ENCODE results near the gene FAM135A. TPM values are rescaled to one million over a fixed set of nuclear protein-coding genes. Genes with fewer than 3 reads are reported as not detected.
"Not testable (repeated sequence)": the region's sequence is repeated elsewhere in the genome, so short reads cannot be mapped to it uniquely, and the experiment has no call there.

FAM135A gene
- total and polyA plus RNA-seq, 2 donors (not counting 1 experiment from before 2014, with no cell fraction given): 3.9 to 30.6 TPM

DNA sequence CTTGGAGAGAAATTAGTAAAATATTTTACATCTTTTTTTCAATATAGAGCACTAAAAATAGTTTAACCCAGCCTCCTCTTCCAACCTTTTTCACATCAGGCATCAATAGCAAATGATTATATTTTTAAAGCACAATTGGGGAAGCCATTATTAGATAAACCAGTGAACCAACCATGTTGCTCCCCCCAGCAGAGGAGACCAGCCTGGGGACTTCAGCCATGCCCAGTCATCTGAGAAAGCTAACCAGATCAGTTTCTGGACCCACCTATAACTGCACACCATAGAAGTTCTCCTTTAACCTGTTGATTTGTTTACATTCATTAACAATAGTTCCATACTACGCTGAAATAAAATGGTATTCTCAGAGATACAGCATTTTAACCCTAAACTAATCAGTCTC is 139.7 kb downstream of the FAM135A start:
- POLR2A ChIA-PET: no interaction called here
- no peak overlapping the region for H3K4me3 ChIP-seq (ENCODE audit: control extremely low read depth in 1 of 5, extremely low read depth in 1 of 5, insufficient read depth in 1 of 5, low read depth in 2 of 5, low read length in 4 of 5)
- no peaks in the 10 kb centered on the region for H3K4me1 ChIP-seq (ENCODE audit: control insufficient read depth in 2 of 2, insufficient read depth in 2 of 2, low read length in 2 of 2)
- no peaks in the 10 kb centered on the region for H3K36me3 ChIP-seq (replicated peaks in 1 of 2; ENCODE audit: control extremely low read depth in 1 of 2, control insufficient read depth in 1 of 2, extremely low read depth in 1 of 2, insufficient read depth in 2 of 2, low read length in 1 of 2)
- Mint-ChIP-seq H3K4me1 (no peaks in the 10 kb centered on the region), H3K27me3 (no peaks in the 10 kb centered on the region), H3K27ac (no peak overlapping the region), H3K4me3 (no peak overlapping the region), H3K9me3 (ENCODE audit: insufficient read depth) (no peaks in the 10 kb centered on the region)
- no peaks in the 10 kb centered on the region for H3K79me2 ChIP-seq (ENCODE audit: control insufficient read depth, insufficient read depth, low read length)
- no peaks in the 10 kb centered on the region for H4K20me1 ChIP-seq (ENCODE audit: control insufficient read depth, insufficient read depth, low read length, poor library complexity, severe bottlenecking)
- no peak overlapping the region for H3K4me2 ChIP-seq (replicated peaks; ENCODE audit: low read depth, low read length, poor library complexity, severe bottlenecking)
- no peak for DNase-seq
- H2AFZ ChIP-seq (ENCODE audit: insufficient read depth, low read depth, low read length, poor library complexity, severe bottlenecking): no peak overlapping the region
- no peak overlapping the region for H3K9ac ChIP-seq (ENCODE audit: low read length)
- intact Hi-C loops (cut with micrococcal nuclease): no loop called here
- H3K27ac ChIP-seq (ENCODE audit: low read length in 2 of 2): no peak overlapping the region
- WGBS (ENCODE audit: insufficient coverage): no CpG with 5 or more reads among the region's 1 CpG
- CTCF ChIA-PET: no interaction called here
- no peak for ATAC-seq (ENCODE audit: low read depth)
- H3K27me3 ChIP-seq (replicated peaks in 1 of 4; ENCODE audit: control extremely low read depth in 1 of 4, control insufficient read depth in 3 of 4, insufficient read depth in 4 of 4, low read length in 3 of 4): no peaks in the 10 kb centered on the region
- TF ChIP-seq, protein P1, sequence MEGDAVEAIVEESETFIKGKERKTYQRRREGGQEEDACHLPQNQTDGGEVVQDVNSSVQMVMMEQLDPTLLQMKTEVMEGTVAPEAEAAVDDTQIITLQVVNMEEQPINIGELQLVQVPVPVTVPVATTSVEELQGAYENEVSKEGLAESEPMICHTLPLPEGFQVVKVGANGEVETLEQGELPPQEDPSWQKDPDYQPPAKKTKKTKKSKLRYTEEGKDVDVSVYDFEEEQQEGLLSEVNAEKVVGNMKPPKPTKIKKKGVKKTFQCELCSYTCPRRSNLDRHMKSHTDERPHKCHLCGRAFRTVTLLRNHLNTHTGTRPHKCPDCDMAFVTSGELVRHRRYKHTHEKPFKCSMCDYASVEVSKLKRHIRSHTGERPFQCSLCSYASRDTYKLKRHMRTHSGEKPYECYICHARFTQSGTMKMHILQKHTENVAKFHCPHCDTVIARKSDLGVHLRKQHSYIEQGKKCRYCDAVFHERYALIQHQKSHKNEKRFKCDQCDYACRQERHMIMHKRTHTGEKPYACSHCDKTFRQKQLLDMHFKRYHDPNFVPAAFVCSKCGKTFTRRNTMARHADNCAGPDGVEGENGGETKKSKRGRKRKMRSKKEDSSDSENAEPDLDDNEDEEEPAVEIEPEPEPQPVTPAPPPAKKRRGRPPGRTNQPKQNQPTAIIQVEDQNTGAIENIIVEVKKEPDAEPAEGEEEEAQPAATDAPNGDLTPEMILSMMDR (IDR thresholded peaks at IDR 0.05): no peak
- no peak for TF ChIP-seq EZH2 (IDR thresholded peaks at IDR 0.05; ENCODE audit: borderline replicate concordance, insufficient read depth, low read depth, low read length, poor library complexity, severe bottlenecking)
- H3K9me3 ChIP-seq (ENCODE audit: control extremely low read depth in 1 of 3, control insufficient read depth in 2 of 3, insufficient read depth in 1 of 3, low read length in 2 of 3): no peaks in the 10 kb centered on the region

- Histone ChIP-seq H3K4me2 (replicated peaks; ENCODE audit: low read depth, low read length, poor library complexity, severe bottlenecking) (no peak overlapping the region), H3K9me3 (ENCODE audit: control extremely low read depth in 1 of 3, control insufficient read depth in 2 of 3, insufficient read depth in 1 of 3, low read length in 2 of 3) (no peaks in the 10 kb centered on the region), H3K4me3 (ENCODE audit: control extremely low read depth in 1 of 5, extremely low read depth in 1 of 5, insufficient read depth in 1 of 5, low read depth in 2 of 5, low read length in 4 of 5) (no peak overlapping the region), H3K79me2 (ENCODE audit: control insufficient read depth, insufficient read depth, low read length) (no peaks in the 10 kb centered on the region), H3K9ac (ENCODE audit: low read length) (no peak overlapping the region), H3K36me3 (replicated peaks in 1 of 2; ENCODE audit: control extremely low read depth in 1 of 2, control insufficient read depth in 1 of 2, extremely low read depth in 1 of 2, insufficient read depth in 2 of 2, low read length in 1 of 2) (no peaks in the 10 kb centered on the region), H2AFZ (ENCODE audit: insufficient read depth, low read depth, low read length, poor library complexity, severe bottlenecking) (no peak overlapping the region), H3K4me1 (ENCODE audit: control insufficient read depth in 2 of 2, insufficient read depth in 2 of 2, low read length in 2 of 2) (no peaks in the 10 kb centered on the region), H3K27ac (ENCODE audit: low read length in 2 of 2) (no peak overlapping the region), H3K27me3 (replicated peaks in 1 of 4; ENCODE audit: control extremely low read depth in 1 of 4, control insufficient read depth in 3 of 4, insufficient read depth in 4 of 4, low read length in 3 of 4) (no peaks in the 10 kb centered on the region), H4K20me1 (ENCODE audit: control insufficient read depth, insufficient read depth, low read length, poor library complexity, severe bottlenecking) (no peaks in the 10 kb centered on the region)
- ATAC-seq (ENCODE audit: low read depth): no peak
- H3K4me1 Mint-ChIP-seq: no peaks in the 10 kb centered on the region
- WGBS (ENCODE audit: insufficient coverage): no CpG with 5 or more reads among the region's 1 CpG
- DNase-seq: no peak
- ChIA-PET POLR2A (no interaction called here), CTCF (interaction anchor here (0.7 kb wide), 2 partner anchors 118 to 149 kb away, joined by 3 to 6 read pairs; no protein-coding TSS in a partner anchor)
- H3K27me3 Mint-ChIP-seq: no peaks in the 10 kb centered on the region
- no peaks in the 10 kb centered on the region for H3K9me3 Mint-ChIP-seq (ENCODE audit: insufficient read depth)
- no peak overlapping the region for H3K27ac Mint-ChIP-seq
- intact Hi-C loops (cut with micrococcal nuclease): no loop called here
- TF ChIP-seq, protein P1 (IDR thresholded peaks at IDR 0.05): no peak
- no peak for TF ChIP-seq EZH2 (IDR thresholded peaks at IDR 0.05; ENCODE audit: borderline replicate concordance, insufficient read depth, low read depth, low read length, poor library complexity, severe bottlenecking)
- no peak overlapping the region for H3K4me3 Mint-ChIP-seq
Observed at GRCh38 chr6:70557998-70558397, 144.7 kb downstream of the FAM135A start.

DNA sequence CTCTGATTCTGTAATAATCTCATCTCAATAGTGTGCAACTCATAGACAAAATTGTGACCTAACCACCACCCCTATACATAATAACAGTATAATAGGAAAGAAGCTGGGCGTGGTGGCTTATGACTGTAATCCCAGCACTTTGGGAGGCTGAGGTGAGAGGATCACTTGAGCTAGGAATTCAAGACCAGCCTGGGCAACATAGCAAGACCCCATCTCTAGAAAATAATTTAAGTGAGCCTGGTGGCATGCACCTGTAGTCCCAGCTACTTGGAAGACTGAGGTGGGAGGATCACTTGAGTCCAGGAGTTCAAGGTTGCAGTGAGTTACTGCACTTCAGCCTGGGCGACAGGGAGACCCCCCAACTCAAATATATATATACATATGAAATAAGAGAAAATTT is 149.1 kb downstream of the FAM135A start:
- not testable (repeated sequence) for ATAC-seq (ENCODE audit: low read depth); H3K4me1 Mint-ChIP-seq

More for the DNA sequence above, 149.1 kb downstream of the FAM135A start:
- H3K4me3 Mint-ChIP-seq; H4K20me1 ChIP-seq (ENCODE audit: control insufficient read depth, insufficient read depth, low read length, poor library complexity, severe bottlenecking); H3K27me3 Mint-ChIP-seq; H3K9ac ChIP-seq (ENCODE audit: low read length); H3K27me3 ChIP-seq (replicated peaks in 1 of 4; ENCODE audit: control extremely low read depth in 1 of 4, control insufficient read depth in 3 of 4, insufficient read depth in 4 of 4, low read length in 3 of 4); DNase-seq; H3K4me1 ChIP-seq (ENCODE audit: control insufficient read depth in 2 of 2, insufficient read depth in 2 of 2, low read length in 2 of 2); H3K36me3 ChIP-seq (replicated peaks in 1 of 2; ENCODE audit: control extremely low read depth in 1 of 2, control insufficient read depth in 1 of 2, extremely low read depth in 1 of 2, insufficient read depth in 2 of 2, low read length in 1 of 2); H3K9me3 ChIP-seq (ENCODE audit: control extremely low read depth in 1 of 3, control insufficient read depth in 2 of 3, insufficient read depth in 1 of 3, low read length in 2 of 3); H3K4me3 ChIP-seq (ENCODE audit: control extremely low read depth in 1 of 5, extremely low read depth in 1 of 5, insufficient read depth in 1 of 5, low read depth in 2 of 5, low read length in 4 of 5); H2AFZ ChIP-seq (ENCODE audit: insufficient read depth, low read depth, low read length, poor library complexity, severe bottlenecking); CTCF ChIA-PET; H3K9me3 Mint-ChIP-seq (ENCODE audit: insufficient read depth); H3K27ac Mint-ChIP-seq; H3K27ac ChIP-seq (ENCODE audit: low read length in 2 of 2); POLR2A ChIA-PET; H3K4me2 ChIP-seq (replicated peaks; ENCODE audit: low read depth, low read length, poor library complexity, severe bottlenecking): not testable (repeated sequence)
- WGBS (ENCODE audit: insufficient coverage): no CpG with 5 or more reads among the region's 2 CpGs
- intact Hi-C loops (cut with micrococcal nuclease): loop anchor here (10.0 kb wide), 2 partner anchors 722 to 768 kb away; partner anchors contain the start of genes LMBRD1 and OGFRL1
- peaks cover 13% of the 10 kb centered on the region for H3K79me2 ChIP-seq (ENCODE audit: control insufficient read depth, insufficient read depth, low read length)

Measured in B cell (primary cell).